Liver (tissue), 3 donors: ENCODE measurements around the gene NKTR.

Experiments used
- ATF3 ChIP-seq: IDR thresholded peaks from 2 replicates; pipeline ENCODE4 v1.6.1; 2016; ENCODE audit warnings: antibody characterized with exemption
- CTCF ChIP-seq: fragments of 150-350 bp; IDR thresholded peaks from 2 replicates; pipeline ENCODE4 v1.5.1; 2017; ENCODE audit warnings: improper control_type of control experiment, low read depth, low read length; ENCODE audit not compliant: missing input control
- RAD21 ChIP-seq, 2 donors: IDR thresholded peaks; 2 replicates each; pipeline ENCODE4 v1.6.1; 2016; ENCODE audit warnings: antibody characterized with exemption in 2 of 2, mild to moderate bottlenecking in 2 of 2
- donor health status: healthy.
- donor health status: healthy.

DNA sequence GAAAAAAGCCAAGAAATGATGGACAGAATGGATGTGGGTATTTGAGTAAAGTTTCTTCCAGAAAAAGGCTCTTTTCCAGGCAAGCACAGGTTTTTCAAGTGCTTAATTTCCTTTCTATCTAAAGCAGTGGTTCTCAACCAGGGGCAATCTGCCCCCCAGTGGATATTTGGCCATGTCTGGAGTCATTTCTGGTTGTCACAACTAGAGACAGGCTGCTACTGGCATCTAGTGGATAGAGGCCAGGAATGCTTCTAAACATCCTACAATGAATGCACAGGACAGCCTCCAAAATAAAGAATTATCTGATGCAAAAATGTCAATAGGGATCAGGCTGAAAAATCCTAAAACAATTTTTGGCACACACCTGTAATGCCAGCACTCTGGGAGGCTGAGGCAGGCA is 42.6 kb upstream of the NKTR start:
- TF ChIP-seq CTCF, result peak; percentile 18
- TF ChIP-seq ATF3, result no peak
- peak; percentile 59 to 71 for TF ChIP-seq RAD21 (IDR thresholded peaks at IDR 0.05)
